ENCODE results near the gene CFAP221.
"Not testable (repeated sequence)": the region's sequence is repeated elsewhere in the genome, so short reads cannot be mapped to it uniquely, and the experiment has no call there.

CFAP221 gene

GRCh38 chr2:119591523-119591922 is 47.3 kb downstream of the CFAP221 start:
- no peak for DNase-seq

DNA sequence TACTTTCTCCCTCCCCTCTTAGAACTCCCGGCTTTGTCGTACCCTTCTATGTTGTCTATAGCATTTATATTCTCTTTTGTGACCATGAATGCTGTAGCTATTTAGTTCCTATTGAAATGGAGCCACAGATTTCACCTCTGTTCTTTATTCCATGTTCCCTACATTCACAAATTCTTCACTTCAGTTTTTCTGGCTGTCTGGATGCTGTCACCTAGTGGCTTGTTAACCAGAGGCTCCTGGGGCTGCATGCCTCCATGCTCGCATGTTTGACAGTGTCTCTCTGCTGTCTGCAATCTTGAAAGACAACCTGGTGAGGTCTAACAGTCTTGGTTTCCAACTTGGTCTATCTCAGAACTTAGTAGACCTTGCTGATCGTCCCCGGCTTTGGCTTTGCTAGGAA is 48.2 kb downstream of the CFAP221 start:
- no peak for DNase-seq

DNA sequence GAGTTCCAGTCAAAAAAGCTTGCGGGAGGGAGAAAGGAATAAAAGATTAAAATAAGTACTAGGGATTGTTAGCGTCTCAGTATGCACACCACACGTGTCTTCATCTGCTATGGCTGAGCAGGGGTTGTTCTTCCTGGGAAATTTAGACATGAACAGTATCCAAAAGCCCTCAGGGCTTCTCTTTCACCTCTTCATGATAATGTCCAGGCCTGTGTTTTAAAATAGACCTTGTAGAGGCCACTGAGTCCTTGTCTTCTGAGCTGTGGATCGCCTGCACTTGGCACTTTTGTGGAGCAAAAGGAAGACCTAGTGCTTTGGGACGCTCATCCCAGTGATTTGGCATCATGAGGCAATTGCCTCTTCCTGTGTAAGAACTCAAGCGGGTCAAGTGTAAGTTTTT is 52.4 kb downstream of the CFAP221 start:
- DNase-seq, result no peak

DNA sequence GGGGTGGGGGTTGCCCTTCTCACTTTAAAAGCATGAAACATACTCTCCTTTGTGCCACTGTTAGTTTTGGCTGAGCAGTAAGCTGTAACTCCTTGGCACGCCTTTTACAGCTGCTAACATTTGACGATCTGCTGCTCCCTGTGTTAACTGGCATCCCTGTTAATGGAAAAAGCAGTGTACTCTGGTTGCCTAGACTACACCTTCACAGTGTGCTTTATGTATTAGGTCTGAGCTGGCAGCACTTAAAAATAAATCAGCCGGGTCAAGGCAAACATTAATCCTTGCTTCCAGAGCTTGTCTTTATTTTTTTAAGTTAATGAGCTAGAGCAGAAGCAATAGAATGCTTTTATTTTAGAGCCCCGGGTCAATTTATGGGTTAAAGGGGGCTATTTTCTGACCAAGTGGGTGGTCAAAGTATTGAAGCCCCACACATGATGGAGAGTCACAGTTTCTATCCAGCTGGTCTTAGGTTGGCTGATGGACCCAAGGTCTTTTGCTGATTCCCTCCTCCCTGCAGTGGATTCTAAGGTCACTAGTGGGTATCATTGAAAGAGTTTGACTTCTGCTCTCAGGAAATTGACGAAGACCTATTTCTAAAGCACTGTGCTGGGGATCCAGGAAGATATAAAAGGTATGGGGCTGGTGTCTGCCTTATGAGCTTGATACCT is 54.5 kb downstream of the CFAP221 start:
- DNase-seq, result no peak

GRCh38 chr2:119599384-119599783 is 55.1 kb downstream of the CFAP221 start:
- DNase-seq, result no peak

DNA sequence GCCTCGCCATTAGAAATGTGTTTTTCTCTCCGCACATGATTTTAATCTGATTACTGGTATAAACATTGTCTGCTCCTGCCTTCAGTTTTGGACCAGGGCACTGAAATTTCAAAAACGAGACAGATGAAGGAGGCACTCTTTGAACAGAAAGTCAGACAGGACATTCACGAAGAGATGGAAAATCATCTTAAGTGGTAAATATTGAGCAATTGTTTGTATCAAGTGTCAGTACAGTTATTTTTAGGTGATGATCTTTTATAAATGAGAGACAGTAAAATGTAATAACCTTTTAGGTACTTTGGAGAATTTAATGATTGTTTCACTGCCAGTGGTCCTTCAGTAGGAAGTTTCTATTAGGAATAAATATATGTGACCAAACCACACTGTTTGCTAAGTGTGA is 60.8 kb downstream of the CFAP221 start:
- DNase-seq, result no peak

DNA sequence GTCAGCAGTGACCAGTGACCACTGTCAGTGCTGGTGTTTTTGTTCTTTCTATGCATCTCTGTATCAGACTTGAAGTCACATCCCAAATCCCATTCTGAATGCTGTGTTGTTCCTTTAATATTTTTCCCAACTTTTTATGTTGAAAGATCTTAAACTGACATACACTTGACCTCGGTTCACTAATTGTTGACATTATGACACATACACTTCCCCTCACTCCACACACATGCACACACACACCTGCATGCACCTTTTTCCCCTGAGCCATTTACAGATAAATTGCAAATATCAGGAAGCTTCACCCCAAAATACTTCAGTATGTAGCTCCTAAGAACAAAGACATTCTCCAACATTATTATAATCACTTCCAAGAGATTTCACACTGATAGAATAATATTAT is 62.4 kb downstream of the CFAP221 start:
- DNase-seq, result no peak

DNA sequence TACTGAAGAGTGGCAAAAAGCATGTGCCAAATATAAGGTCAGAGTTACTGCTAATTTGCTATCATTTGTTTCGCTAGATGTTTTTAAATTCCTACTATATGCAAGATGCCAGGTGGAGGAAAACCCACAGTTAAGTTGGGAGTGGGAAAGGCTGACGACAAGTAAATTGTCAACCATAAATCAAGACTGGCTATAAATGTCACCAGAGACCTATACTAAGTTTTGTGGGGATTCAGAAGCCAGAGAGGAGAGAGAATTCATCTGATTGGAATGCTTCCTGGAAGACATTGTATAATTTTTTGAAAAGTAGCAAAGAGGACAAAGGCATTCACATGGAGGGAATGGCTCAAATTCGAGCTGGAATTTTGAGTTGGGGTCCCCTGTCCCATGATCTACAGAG is 64.3 kb downstream of the CFAP221 start:
- DNase-seq, result no peak

GRCh38 chr2:119609337-119609736 is 65.1 kb downstream of the CFAP221 start:
- DNase-seq, result no peak

- DNase-seq, result not testable (repeated sequence)
Measured at GRCh38 chr2:119614140-119614539, 69.9 kb downstream of the CFAP221 start.

DNA sequence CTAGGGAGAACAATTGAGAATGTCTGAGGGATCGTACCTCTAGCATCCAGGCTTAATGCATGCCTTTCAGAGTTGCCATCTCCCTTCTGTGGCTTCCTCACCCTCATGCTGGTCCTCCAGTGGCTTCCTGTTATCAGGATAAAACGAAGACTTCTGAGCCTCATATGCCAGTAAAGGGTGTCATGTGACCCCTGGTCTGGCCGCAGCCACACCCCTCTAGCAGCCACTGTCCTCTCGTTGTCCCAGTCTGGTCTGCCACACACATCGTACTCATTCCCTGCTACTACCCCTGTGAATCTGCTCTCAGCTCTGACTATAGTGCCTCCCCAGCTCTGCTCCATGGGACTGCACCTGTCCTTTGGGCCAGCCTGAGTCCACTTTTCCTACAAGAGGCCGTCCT is 72.2 kb downstream of the CFAP221 start:
- DNase-seq, result no peak

- DNase-seq, result no peak
Measured at GRCh38 chr2:119617455-119617854, 73.2 kb downstream of the CFAP221 start.

DNA sequence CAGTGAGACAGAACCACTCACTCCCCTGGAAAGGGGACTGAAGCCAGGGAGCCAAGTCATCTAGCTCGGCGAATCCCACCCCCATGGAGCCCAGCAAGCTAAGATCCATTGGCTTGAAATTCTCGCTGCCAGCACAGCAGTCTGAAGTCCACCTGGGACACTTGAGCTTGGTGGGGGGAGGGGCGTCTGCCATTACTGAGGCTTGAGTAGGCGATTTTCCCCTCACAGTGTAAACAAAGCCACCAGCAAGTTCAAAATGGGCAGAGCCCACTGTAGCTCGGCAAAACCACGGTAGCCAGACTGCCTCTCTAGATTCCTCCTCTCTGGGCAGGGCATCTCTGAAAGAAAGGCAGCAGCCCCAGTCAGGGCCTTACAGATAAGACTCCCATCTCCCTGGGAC is 74.5 kb downstream of the CFAP221 start:
- DNase-seq, result not testable (repeated sequence)

- DNase-seq, result no peak
Measured at GRCh38 chr2:119625226-119625625, 81.0 kb downstream of the CFAP221 start.

DNA sequence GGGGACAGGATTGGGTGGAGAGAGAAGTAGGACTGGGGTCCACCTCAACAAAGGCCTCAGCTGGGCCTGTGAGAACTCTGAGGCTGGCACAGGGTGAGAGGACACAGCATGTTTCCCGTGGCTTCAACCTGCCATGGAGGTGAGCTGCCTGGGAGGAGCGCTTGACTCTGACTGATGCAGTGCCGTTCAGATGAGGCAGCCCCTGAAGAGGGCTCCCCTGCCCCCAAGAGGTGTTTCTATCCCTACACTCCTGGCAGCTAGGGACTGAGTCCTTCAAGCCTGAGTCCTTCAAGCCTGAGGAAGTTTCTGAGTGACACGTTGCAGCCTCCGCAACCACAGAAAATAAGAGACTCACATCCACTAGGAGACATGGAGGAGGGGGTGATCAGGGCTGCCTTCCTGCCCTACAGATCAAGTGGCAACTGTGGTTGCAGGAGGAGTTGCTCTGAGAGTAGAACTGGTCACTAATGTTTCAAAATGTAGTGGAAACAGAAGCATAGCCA is 85.1 kb downstream of the CFAP221 start:
- no peak for DNase-seq

DNA sequence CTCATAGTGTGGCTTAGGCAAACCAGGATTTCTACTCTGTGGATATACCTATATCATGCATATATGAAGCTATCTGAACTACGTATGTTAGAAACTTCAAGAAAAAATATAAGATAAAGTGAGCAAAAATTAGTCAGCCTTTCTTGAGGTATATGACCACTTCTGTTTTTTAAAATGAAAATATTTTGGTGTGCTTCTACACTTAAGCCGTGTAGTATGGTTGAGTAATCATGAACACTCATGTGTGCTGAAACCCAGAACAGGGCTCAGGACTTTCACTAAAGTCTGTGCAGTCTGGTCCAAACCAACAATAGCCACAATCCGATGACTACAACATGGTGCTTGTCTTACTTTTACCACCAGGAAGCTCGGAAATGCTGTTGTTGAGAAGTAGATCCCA is 85.9 kb downstream of the CFAP221 start:
- DNase-seq, result no peak

DNA sequence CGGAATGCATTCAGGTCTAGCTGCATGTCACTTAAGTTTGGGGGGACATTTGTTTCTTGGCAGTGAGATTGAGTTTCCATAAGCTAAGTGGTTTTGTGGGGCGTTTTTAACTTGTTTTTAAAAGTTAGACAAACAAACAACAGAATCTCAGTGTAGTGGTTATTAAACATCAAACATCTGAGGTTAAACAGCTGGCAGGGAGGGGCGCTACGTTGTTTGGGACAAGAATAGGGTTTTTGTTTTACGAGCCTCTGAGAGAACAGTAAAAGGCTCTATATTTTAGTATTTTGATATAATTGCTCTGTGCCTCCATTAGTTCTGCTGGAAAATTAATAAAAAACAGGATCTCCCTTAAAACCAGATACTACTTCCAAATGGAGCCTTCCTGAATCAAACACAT is 93.1 kb downstream of the CFAP221 start:
- no peak for DNase-seq

GRCh38 chr2:119638246-119638645 is 94.0 kb downstream of the CFAP221 start:
- DNase-seq, result no peak

- DNase-seq, result no peak
Measured at GRCh38 chr2:119638685-119639554, 94.7 kb downstream of the CFAP221 start.

DNA sequence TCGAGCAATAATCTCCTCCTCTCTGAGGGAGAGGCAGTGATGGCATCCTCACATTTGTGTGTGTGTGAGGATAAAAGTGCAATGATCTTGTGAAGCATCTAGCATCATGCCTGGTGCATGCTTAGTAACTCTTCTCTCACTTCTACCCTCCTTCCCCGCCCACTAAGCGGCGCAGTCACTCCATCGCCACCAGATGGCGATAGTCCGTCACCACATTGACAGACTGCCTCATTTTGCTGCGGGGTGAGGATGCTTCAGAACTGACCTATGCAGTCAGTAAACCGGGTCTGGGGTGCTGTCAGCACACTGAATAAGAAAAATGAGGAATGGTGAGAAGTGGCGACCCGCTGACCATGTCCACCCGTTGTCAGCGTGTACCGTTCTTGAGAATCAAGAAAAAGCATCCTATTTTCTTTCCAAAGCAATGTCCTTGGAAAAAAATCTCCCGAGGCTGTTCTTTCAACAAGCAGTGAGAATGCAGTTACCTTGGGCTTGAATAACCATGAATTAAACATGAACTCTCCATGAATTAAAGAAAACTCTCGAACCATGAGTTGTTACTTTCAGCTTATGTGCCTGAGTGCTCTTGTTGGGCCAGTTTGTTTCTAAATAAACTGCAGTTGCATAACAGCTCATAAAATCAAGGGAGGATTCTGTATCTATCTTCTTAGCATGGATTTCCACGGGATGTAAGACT is 97.5 kb downstream of the CFAP221 start:
- peak; percentile 79 to 80 for DNase-seq

GRCh38 chr2:119644186-119644585 is 99.9 kb downstream of the CFAP221 start:
- no peak for DNase-seq

DNA sequence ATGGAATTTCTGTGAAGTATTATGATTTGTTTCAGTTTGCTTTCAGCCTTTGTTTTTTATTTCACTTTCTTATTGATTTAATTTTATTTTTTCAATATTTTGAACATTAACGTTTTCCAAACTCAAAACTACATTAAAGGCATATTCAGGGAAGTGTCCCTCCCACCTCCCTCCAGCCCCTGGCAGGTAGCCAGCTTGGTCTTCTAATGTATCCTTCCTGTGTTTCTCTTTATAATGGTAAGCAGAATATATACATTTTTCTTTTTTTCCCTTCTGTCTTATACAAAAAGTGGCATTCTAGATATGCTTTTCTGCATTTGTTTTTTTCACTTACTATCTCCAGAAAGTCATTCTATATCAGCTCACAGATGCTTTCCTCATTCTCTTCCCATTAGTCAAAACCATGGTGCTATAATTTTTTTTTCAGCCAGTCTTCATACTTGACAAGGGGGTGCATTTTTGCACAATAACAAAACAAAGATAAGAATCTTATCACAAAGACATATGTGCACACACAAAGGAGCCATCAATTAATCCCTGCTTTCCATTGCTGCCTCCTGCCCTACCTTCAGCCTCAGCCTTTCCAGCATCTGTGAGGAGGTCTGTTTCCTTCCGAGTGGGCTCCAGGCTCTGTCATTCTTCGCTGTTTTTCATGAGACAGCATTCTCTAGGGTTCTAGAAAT is 101.1 kb downstream of the CFAP221 start:
- no peak for DNase-seq

DNA sequence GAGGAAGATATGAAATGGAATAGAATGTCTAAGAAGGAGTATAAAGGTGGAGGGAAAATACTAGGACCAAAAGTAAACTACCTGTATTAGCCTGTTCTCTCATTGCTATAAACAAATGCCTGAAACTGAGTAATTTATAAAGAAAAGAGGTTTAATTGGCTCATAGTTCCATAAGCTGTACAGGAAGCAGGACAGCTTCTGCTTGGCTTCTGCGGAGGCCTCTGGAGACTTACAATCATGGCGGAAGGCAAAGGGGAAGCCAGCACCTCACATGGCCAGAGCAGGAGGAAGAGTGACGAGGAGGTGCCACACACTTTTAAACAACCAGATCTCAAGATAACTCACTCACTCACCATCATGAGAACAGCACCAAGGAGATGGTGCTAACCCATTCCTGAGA is 101.9 kb downstream of the CFAP221 start:
- DNase-seq, result no peak

Data from stimulated activated CD4-positive, alpha-beta T cell treated with anti-CD3 and anti-CD28 coated beads, Interleukin-2, amount 100 ng/mL, for 24 hours (primary cell).